Adipocyte (in vitro differentiated cells): Measurements from ENCODE around the gene LRRC49.
"Not testable (repeated sequence)": the region's sequence is repeated elsewhere in the genome, so short reads cannot be mapped to it uniquely, and the experiment has no call there.

Source experiments
- DNase-seq: peaks from one replicate; pipeline ENCODE4 v3.0.0-alpha.2; 2015; ENCODE audit warnings: low read depth
- H3K27me3 ChIP-seq: replicated peaks from 2 replicates; pipeline ENCODE4 v1.7.0; 2013; ENCODE audit warnings: mild to moderate bottlenecking, low read length, moderate library complexity; ENCODE audit not compliant: control insufficient read depth, insufficient read depth
- H3K36me3 ChIP-seq: 2 replicates; pipeline ENCODE4 v1.7.0; 2013; ENCODE audit warnings: low read length, mild to moderate bottlenecking, moderate library complexity; ENCODE audit not compliant: control insufficient read depth, insufficient read depth, severe bottlenecking
- H3K4me1 ChIP-seq: 2 replicates; pipeline ENCODE4 v1.7.0; 2013; ENCODE audit warnings: mild to moderate bottlenecking, low read length, moderate library complexity; ENCODE audit not compliant: control insufficient read depth, insufficient read depth
- H3K4me3 ChIP-seq: 2 replicates; pipeline ENCODE4 v1.7.0; 2013; ENCODE audit warnings: mild to moderate bottlenecking, low read length, moderate library complexity
- H3K9ac ChIP-seq: 2 replicates; pipeline ENCODE4 v1.7.0; 2013; ENCODE audit warnings: mild to moderate bottlenecking, low read length, moderate library complexity
- H3K9me3 ChIP-seq: 2 replicates; pipeline ENCODE4 v1.7.0; 2013; ENCODE audit warnings: mild to moderate bottlenecking, low read length, moderate library complexity; ENCODE audit not compliant: control insufficient read depth

The LRRC49 gene

GRCh38 chr15:71044006-71044405, 151.4 kb downstream of the LRRC49 start:
- Histone ChIP-seq H3K4me3 (no peak overlapping the region), H3K27me3 (no peaks in the 10 kb centered on the region), H3K36me3 (no peaks in the 10 kb centered on the region), H3K9ac (no peak overlapping the region), H3K9me3 (no peaks in the 10 kb centered on the region), H3K4me1 (peaks cover 16% of the 10 kb centered on the region)
- DNase-seq = peak; percentile 41

DNA sequence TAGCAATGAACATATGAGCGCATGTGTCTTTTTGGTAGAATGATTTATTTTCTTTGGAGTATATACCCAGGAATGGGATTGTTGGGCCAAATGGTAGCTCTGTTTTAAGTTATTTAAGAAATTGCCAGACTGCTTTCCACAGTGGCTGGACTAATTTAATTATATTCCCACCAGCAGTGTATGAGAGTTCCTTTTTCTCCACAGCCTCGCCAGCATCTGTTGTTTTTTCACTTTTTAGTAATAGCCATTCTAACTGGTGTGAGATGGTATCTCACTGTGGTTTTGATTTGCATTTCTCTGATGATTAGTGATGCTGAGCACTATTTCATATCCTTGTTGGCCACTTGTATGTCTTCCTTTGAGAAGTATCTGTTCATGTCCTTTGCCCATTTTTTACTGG, 153.5 kb downstream of the LRRC49 start:
- not testable (repeated sequence) for DNase-seq, H3K36me3 ChIP-seq, H3K9me3 ChIP-seq, H3K27me3 ChIP-seq, H3K9ac ChIP-seq, H3K4me3 ChIP-seq
- H3K4me1 ChIP-seq = peaks cover 23% of the 10 kb centered on the region

GRCh38 chr15:71048913-71049675, 156.5 kb downstream of the LRRC49 start:
- no peak overlapping the region for H3K4me3 ChIP-seq

DNA sequence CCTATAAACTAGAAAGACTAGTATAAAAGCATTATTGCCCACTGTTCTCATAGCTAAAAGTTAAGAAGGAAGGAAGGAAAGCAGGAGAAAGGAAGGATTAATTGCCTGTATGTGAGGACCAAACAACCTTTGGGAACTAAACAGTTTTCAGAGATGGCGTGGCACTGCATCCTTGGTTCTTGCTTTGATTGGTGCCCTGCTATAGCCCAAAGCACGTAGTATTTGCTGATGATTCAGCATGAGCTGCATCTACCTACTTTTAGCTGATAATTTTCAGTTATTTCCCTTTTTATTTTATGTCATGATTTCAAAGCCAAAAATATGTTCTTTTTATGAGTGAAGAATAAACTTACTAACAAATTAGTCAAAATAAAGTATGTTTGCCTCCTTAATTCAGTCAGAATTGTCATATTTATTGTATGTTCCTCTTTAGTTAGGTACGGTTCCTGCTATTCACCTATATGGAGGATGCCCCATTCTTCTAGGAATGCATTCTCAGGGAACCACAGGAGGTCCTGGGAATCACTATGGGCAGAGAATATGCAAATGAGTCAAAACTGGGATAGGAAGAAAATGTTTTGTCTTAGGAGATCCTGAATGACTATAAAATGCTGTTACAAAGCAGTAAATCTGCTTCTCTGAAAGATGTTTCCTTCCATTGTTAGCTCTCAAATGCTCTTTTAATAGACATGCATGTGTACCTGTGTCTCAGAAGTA, 157.2 kb downstream of the LRRC49 start:
- no peaks in the 10 kb centered on the region for H3K27me3 ChIP-seq
- H3K4me3 ChIP-seq = no peak overlapping the region
- peaks cover 23% of the 10 kb centered on the region for H3K4me1 ChIP-seq
- no peaks in the 10 kb centered on the region for H3K36me3 ChIP-seq
- no peaks in the 10 kb centered on the region for H3K9me3 ChIP-seq
- H3K9ac ChIP-seq = peak overlapping the region; percentile 9
- no peak for DNase-seq

More at GRCh38 chr15:71048913-71049675, 156.5 kb downstream of the LRRC49 start:
- Histone ChIP-seq H3K4me1 (peaks cover 25% of the 10 kb centered on the region), H3K36me3 (no peaks in the 10 kb centered on the region), H3K27me3 (no peaks in the 10 kb centered on the region), H3K9ac (peak overlapping the region; percentile 9), H3K9me3 (no peaks in the 10 kb centered on the region)
- DNase-seq = peak; percentile 67

- H3K9ac ChIP-seq = no peak overlapping the region
- no peaks in the 10 kb centered on the region for H3K36me3 ChIP-seq
- no peaks in the 10 kb centered on the region for H3K9me3 ChIP-seq
- no peak overlapping the region for H3K4me3 ChIP-seq
- DNase-seq = no peak
- H3K27me3 ChIP-seq = no peaks in the 10 kb centered on the region
- H3K4me1 ChIP-seq = peaks cover 23% of the 10 kb centered on the region
Observed at GRCh38 chr15:71050461-71050860, 157.8 kb downstream of the LRRC49 start.

DNA sequence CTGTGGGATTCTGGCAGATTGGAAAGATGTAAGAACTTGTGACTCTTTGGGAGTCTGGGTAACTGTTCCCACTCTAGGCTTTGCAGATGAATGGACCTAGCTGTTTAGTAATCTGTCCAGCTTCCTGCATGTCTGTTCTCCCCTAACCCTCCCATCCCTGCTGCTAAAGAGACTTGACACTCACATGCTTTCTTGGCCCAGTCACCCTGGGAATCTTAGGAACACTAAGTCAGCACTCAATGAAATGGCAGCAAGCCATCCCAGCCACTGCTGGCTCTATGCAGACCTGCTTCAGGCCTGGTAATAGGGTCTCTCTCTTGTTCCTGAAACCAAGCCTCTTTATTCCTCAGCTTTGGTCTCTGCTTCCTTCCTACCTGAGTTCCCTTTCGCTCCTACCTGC, 158.9 kb downstream of the LRRC49 start:
- H3K9ac ChIP-seq = no peak overlapping the region
- H3K27me3 ChIP-seq = no peaks in the 10 kb centered on the region
- no peaks in the 10 kb centered on the region for H3K36me3 ChIP-seq
- H3K4me1 ChIP-seq = peaks cover 23% of the 10 kb centered on the region
- peak; percentile 24 for DNase-seq
- H3K9me3 ChIP-seq = no peaks in the 10 kb centered on the region
- H3K4me3 ChIP-seq = no peak overlapping the region

- H3K27me3 ChIP-seq = no peaks in the 10 kb centered on the region
- H3K9ac ChIP-seq = no peak overlapping the region
- H3K4me3 ChIP-seq = no peak overlapping the region
- no peaks in the 10 kb centered on the region for H3K36me3 ChIP-seq
- DNase-seq = peak; percentile 60
- H3K9me3 ChIP-seq = no peaks in the 10 kb centered on the region
- peaks cover 23% of the 10 kb centered on the region for H3K4me1 ChIP-seq
Observed at GRCh38 chr15:71052356-71052755, 159.7 kb downstream of the LRRC49 start.

DNA sequence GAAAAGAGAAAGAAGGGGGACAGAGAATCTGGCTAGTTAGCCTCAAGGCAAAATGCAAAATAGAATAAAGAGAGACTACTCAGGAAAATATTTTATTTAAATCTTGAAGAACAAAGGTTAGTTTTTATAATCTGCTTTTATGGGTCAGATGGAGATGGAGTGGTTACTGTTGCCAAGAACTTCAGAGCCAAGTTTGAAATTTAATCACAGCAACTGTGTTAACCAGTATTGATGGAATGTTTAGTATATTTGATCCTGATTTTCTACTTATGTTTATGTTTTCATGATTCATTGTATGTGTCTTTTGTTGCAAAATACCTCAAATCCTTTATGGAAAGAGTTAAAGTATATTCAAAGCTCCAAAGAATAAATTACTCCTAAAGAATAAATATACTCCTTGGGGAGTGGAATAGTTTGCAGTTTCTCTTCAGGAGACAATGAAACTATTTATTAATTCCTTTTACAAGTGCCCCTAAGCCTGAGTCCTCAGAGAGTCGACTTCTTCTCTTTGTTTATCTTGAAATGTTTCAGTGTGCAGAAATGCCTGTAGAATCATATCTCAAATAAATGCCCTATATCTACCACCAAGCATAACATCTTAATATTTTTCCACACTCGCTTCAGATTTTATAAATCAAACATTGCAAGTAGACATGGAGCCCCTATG, 161.8 kb downstream of the LRRC49 start:
- peak; percentile 45 for DNase-seq
- Histone ChIP-seq H3K9ac (no peak overlapping the region), H3K4me3 (no peak overlapping the region), H3K9me3 (peaks cover 9% of the 10 kb centered on the region), H3K36me3 (no peaks in the 10 kb centered on the region), H3K27me3 (no peaks in the 10 kb centered on the region), H3K4me1 (peaks cover 16% of the 10 kb centered on the region)

GRCh38 chr15:71055461-71055860, 162.8 kb downstream of the LRRC49 start:
- H3K4me1 ChIP-seq = peaks cover 12% of the 10 kb centered on the region
- H3K4me3 ChIP-seq = no peak overlapping the region
- peaks cover 9% of the 10 kb centered on the region for H3K9me3 ChIP-seq
- H3K9ac ChIP-seq = no peak overlapping the region
- DNase-seq = peak; percentile 59
- no peaks in the 10 kb centered on the region for H3K27me3 ChIP-seq
- H3K36me3 ChIP-seq = no peaks in the 10 kb centered on the region

DNA sequence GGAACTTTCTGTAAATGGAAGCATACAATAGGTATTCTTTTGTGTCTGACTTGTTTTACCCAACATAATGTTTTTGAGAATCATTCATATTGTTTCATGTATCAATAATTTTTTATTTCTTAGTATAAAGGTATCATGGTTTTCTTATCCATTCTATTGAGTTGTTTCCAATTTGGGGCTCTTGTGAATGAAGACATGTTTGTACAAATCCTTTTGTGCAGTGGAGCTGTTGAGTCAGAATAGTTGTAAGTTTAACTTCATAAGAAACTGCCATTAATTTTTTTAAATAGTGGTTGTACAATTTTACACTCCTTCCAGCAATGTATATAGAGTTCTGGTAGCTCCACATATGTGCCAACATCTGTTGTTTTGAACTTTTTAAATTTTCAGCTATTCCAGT, 163.5 kb downstream of the LRRC49 start:
- peaks cover 15% of the 10 kb centered on the region for H3K4me1 ChIP-seq
- H3K9ac ChIP-seq = no peak overlapping the region
- H3K9me3 ChIP-seq = peaks cover 9% of the 10 kb centered on the region
- no peaks in the 10 kb centered on the region for H3K27me3 ChIP-seq
- no peaks in the 10 kb centered on the region for H3K36me3 ChIP-seq
- no peak overlapping the region for H3K4me3 ChIP-seq
- DNase-seq = no peak

DNA sequence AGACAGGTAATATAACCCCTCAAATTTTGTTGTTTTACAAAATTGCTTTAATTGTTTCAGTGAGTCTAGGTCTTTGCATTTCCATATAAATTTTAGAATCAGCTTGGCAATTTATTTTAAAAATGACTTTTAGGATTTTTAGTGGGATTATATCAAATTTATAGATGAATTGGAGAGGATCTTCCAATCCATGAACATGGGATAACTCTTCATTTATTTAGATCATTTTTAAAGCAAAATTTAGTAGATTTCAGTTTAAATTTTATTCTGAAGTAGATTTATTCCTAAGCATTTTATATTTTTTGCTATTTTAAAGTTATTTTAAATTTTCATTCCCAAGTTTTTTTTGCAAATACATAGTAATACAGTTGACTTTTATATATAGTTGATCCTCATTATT, 164.5 kb downstream of the LRRC49 start:
- Histone ChIP-seq H3K9me3 (peaks cover 9% of the 10 kb centered on the region), H3K36me3 (no peaks in the 10 kb centered on the region), H3K4me1 (peaks cover 8% of the 10 kb centered on the region), H3K27me3 (no peaks in the 10 kb centered on the region), H3K4me3 (no peak overlapping the region), H3K9ac (no peak overlapping the region)
- DNase-seq = no peak
